DMS 273 treated with DMSO at 0.1 percent for 48 hours (cell line): ENCODE data around the gene FPR2.
"Not testable (repeated sequence)": the region's sequence is repeated elsewhere in the genome, so short reads cannot be mapped to it uniquely, and the experiment has no call there.

Source experiments
- DNase-seq: peaks from one replicate; lab custom pipeline; 2025; lab: John Stamatoyannopoulos, UW

FPR2 gene

DNA sequence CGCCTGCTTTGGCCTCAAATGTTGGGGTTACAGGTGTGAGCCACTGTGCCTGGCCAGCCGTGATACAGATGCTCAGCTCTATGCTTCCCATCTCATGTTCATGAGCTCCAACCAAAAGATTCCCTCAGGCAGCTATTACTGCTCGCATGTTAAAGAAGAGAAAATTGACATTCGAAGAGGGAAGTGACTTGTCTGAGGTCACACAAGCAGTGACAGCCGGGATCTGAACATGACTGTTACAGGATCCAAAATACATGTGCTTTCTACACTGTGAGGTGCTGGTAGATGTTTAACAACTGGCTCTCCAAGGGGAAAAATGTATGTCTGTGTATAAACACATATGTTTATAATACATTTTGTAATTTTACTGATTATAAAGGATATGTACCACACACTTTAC lies 20.6 kb upstream of the FPR2 start:
- DNase-seq: no peak

DNA sequence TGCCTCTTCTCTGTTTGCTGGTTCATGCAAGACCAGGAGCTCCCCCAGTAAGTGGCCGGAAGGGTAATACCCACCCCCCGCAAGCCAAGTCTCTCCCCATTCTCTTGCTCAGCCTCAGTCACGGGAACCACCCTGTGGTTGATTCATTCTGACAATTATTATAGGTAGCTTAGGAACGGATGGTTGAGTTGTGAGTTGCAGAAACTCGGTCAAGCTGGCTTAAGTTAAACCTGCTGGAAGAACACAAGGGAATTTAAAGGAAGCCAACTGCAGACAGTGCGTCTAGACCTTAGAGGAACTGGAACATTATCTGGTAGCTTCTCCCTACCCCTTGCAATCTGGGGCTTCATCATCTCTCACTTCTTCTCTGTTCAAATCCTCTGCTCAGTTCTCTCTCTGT lies 18.2 kb upstream of the FPR2 start:
- DNase-seq: no peak

DNA sequence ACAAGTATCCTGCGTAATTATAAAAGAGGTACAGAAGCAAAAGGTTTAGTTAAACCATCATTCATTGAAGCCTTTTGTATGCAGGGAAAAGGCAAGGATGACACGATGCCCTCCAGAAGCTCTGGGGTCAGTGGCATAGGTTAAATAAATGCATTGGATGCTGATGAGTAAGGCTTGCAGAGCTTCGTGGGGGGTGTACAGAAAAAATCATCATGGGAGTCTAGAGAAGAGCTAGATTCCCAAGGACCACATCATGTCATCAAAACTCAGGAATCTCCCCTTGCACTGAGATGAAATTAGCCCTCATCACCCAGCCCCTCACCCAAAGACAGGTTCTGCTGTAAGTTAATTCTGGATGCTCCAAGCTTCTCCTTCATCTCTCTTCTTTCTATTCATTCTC lies 17.6 kb upstream of the FPR2 start:
- DNase-seq: no peak

DNA sequence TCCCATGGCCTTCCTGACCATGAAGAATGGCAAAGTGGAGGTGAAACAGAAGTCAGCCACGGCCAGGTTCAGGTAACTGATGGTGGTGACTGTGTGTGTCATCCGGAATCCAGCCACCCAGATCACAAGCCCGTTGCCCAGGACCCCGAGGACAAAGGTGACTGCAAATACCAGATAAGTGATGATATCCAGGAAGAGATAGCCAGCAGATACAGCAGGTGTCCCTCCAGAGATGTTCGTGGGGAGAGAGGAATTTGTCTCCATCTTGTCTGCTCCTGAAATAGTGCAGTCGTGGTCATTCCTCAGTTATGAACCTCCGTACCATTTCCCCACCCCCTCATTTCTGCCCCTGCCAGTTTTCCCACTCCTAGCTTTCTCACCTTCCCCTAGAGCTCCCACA lies 14.2 kb upstream of the FPR2 start:
- DNase-seq: no peak

DNA sequence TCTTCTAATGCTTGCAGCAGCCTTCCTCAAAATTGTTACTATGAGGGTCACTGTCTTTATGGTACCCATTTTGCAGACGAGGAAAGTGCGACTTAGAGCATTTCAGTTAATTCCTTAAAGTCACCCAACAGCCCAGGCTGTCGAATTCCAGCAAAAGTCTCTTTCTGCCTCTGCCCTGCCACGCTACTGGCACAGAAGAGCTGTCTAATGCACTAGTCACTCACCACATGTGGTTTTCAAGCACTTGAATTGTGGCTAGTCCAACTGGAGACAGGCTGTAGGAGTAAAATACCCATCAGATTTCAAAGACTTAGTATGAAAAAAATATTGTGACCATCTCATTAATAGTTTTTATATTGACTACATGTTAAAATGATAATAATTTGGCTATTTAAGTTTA lies 11.0 kb upstream of the FPR2 start:
- no peak for DNase-seq

DNA sequence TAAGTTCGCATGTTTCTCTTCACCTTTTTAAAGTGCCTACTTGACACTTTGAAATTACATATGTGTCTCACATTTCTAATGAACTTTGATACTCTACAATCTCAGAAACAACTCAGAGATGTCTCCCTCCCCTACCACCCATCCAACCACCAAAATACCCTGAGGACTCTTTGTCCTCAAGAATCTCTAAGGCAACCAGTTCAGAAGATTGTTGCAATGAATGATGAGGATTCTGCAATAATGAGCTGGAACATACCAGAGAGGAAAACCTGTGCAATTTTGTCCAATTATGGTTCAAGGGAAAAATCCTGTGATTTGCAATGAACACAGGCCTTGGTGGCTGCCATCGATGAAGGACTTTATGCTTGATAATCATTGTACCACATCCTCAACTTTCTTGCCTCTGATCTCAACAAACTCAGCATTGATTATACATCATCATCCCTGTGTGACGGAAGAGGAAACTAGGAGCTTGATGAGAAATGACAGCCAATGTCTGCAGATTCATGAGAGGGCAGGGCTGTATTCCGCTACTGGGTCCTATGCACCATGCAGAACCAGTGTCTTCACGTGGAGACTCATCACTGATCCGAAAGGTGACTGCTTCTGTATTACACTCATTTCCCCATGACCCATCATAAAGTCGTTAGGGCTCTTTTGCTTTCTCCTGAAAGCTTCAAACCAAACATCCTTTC lies 10.4 kb upstream of the FPR2 start:
- DNase-seq: no peak

DNA sequence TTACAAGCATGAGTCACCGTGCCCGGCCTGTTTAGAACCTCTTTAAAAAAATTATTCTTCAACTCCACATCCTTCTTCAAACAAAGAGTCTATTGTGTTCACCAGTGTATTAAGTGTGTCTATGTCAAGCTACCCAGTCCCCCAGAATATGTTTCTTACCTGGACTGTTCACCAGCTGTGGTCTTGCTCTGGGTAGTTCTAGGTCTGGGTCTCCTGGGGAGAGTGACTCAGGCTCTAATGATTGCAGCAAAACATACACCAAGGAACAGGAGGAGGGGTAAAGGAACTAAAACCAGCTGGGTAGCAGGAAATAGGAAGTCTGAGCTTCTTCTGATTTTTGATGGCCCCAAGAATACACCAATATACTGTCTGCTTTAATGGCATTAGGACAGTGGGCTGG lies 9.3 kb upstream of the FPR2 start, which contains the start of gene FPR1:
Gene FPR1 (minus strand): TSS at position 224 of the 400 bp plus-strand sequence. CDS start 4,884 bp downstream, outside the sequence.
- no peak for DNase-seq

DNA sequence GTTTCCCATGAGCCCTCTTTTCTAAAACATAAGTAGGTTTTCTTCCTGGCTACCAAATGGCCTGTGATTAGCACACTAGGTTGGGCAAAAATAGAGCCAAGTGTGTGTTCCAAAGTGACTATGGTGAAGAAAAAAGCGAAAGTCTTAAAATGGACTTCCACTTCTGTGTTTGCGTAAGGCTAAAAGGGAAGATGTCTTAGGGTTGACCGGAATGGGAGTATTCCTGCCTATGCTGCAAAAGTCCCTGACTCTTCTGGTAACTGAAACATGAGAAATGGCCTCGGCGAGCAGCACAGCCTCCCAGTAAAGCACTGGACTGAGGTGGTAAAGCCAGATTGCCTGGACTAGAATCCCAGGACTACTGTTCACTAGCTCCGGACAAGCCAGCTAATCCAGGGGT lies 6.9 kb upstream of the FPR2 start:
- no peak for DNase-seq

DNA sequence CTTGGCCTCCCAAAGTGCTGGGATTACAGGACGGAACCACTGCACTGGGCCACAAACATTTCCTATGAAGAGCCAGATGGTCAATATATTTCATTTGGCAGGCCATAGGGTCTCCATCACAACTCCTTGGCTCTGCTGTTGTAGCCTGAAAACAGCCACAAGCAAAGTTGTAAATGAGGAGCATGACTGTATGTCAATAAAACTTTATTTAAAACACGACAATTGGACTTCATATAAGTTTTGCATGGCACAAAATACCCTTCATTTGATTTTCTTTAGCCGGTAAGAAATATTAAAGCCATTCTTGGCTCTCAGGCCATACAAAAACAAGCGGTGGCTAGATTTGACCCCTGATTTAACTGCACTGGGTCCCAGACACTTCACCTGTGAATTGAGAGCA lies 6.2 kb upstream of the FPR2 start:
- no peak for DNase-seq

DNA sequence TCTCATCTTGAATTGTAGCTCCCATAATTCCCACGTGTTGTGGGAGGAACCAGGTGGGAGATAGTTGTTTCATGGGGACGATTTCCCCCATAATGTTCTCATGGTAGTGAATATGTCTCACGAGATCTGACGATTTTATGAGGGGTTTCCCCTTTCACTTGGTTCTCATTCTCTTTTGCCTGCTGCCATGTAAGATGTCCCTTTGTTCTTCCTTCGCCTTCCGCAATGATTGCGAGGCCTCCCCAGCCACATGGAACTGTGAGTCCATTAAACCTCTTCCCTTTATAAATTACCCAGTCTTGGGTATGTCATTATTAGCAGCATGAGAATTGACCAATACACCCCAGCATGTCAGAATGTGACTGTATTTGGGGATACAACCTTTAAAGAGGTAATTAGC lies 5.4 kb upstream of the FPR2 start:
- no peak for DNase-seq

DNA sequence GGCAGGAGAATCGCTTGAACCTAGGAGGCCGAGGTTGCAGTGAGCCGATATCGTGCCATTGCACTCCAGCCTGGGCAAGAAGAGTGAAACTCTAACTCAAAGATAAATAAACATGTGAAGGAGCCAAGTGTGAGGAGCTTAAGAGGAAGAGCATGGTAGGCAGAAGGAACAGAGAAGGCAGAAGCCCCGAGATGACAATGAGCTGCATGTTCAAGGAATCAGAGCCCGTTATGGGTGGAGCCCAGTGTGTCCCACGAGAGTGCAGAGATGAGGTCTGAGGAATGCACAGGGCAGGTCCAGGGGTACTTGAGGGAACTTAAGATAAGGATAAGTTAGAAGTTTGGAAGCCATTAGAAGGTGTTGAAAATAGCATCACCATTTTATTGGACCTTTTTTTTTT lies 716 bp downstream of the FPR2 start:
- no peak for DNase-seq

DNA sequence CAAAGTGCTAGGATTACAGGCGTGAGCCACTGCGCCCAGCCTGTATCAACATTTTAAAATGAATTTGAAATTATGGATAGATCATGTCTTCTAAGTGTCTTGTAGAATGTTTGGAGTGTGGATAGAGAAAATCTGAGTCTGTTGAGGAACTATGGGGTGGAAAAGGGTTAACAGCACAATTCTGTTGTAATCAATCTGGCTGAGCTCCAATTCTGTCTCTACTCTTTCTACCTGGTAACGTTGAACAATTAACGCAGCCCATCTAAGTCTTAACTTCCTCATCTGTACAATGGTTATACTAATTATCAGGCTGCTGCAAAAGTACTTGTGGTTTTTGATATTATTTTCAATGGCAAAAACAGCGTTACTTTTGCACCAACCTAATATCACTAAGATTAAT lies 4.1 kb downstream of the FPR2 start:
- no peak for DNase-seq

DNA sequence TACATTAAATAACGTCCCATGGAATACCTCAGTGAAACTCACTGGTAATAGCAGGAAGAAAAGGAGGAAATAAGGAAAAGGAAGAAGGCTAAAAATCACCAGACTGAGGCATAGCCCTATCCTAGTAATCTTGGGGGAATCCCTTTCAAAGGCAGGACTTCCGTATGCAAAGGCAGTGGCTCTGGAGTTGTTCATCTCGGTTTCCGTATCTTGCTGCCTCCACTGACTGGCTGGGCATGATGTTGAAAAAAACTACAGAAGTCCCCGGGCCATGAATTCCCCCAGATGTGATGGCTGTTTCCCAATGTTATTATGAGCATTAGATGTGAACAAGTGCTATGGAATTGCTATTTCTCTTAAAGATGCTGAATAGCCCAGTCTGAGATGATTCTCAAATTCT lies 5.5 kb downstream of the FPR2 start:
- DNase-seq: no peak

DNA sequence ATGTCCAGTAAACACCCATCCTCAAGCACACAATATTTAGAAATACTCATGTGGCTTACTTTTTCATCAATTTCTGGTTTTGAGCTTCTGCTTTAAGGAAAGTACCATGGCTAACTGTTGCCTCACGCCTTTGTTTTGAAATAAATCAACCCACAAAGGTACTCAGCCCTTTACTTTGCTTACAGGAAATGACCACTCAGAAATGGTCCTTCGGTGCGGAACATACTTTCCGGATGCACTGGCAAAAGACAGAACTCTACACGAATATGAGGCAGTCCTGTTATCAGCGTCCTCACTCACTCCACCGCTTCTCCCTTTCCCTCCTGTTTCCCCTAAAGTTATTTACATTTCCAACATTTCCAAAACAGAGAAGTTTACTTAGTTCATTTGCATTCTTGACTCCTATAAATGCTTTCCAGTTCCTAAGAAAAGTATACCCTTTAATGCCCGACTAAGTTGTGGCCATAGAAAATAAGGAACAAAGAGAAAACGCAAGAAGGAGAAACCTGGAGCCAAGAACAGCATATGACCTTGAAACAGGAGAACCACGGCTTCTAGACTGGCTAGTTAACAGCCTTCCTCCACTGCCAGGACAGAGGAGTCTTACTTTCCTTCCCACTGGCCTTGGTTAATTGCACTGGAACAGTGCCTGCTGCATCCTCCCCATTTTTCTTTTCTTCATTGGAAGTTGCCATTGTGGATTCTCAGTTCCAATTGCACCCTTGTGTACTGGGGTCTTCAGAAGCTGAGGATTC lies 10.6 kb downstream of the FPR2 start:
- DNase-seq: no peak

DNA sequence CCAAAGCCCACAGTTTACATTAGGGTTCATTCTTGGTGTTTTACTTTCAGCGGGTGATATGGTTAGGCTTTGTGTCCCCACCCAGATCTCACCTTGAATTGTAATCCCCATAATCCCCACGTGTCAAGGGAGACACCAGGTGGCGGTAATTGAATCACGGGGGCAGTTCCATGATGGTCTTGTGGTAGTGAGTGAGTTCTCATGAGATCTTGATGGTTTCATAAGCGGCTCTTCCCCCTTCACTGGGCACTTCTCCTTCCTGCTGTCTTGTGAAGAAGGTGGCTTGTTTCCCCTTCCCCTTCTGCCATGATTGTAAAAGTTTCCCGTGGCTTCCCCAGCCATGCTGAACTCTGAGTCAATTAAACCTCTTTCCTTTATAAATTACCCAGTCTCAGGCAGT lies 12.0 kb downstream of the FPR2 start:
- no peak for DNase-seq

DNA sequence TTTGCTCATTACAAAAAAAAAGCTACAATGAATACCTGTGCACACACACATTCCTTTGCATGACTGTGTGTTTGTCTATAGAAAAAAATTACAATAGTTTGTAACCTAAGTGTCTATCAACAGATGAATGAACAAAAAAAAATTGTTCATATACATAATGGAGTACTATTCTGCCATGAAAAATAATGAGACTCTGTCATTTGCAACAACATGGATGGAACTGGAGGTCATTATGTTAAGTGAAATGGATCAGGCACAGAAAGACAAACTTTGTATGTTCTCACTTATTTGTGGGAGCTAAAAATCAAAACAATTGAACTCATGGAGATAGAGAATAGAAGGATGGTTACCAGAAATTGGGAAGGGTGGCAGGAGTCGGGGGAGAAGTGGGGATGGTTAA lies 15.6 kb downstream of the FPR2 start:
- DNase-seq: not testable (repeated sequence)

DNA sequence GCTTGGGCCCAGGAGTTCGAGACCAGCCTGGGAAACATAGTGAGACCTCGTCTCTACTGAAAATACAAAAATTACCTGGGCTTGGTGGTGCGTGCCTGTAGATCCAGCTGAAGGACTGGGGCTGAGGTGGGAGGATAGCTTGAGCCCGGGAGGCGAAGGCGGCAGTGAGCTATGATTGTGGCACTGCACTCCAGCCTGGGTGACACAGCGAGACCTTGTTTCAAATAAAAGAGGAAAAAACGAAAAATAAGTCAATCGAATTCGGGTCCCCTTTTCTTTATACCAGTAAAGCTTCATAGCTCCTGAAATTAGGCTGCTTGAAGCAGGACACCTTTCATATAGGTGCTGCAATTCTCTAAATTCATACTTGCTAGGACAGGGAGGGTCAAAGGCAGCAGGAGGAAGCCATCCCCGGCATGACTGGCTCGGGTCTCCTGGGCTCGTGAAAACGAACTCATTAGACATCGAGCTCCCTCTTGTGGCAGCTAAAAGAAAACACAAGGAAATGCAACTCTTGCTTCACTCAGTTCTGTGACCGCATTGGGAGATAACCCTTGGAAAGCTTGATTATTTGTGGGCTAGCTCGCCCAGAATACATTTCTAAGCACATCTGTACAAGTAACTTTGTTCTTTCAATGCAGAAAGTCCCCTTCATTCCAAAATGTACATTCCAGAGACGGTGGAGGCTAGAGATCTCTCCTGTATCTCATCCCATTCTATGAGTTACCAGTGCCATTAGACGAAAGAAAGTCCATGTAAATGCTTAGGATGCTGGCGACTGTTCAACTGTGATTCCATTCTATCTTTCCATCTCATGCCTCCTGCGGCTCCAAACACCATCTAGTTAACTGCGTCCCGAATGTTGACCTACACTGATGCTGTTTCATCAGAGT lies 16.8 kb downstream of the FPR2 start:
- DNase-seq: peak; percentile 9

DNA sequence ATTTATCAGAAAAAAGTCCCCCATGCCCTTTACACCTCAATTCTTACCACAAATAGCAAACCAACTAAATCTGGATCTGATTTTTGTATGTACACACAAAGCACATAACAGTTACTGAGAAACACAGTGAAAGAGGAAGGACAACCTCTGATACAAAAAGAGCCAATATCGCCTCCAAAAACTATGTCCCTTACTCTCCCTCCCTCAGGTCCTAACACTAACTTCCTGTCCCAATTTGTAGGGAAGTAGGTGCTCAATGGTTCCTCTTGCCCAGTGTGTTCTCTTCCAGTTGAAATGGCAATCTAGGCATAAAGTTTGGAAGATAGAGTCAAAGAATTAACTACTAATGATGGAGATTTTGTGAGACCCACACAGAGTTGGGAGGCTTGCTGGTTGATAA lies 18.2 kb downstream of the FPR2 start:
- DNase-seq: no peak

DNA sequence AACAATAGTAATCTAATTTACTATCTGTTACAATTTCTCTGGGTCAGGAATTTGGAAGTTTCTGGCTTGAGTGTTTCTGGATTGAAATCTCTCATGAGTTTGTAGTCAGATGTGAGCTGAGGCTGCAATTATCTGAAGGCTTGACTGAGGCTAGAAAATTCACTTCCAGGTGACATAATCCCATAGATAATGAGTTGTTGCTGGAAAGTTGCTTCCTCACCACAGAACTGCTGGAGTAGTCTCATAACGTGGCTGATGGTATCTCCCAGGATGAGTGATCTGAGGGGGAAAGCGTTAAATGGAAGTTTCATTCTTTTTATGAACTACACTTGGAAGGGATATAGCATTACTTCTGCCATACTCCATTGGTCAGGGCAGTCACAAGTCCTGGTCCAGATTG lies 18.7 kb downstream of the FPR2 start:
- no peak for DNase-seq

DNA sequence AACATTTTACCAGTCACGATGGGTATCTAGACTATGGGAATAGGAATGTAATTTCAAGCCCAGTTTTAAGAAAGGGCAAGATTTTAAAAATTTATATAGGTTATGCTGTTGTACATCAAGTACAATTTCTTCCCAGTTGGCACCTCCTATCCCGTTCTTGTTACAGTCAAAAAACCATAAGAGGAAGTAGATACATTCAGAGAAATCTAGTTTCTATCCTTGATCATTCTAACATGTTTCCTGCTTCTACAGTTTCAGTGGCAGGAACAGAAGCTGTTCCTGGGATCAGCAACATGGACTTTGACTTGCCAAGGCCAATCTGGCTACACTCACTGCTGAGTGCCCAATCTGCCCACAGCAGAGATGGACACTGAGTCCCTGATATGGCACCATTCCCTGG lies 19.3 kb downstream of the FPR2 start:
- no peak for DNase-seq

DNA sequence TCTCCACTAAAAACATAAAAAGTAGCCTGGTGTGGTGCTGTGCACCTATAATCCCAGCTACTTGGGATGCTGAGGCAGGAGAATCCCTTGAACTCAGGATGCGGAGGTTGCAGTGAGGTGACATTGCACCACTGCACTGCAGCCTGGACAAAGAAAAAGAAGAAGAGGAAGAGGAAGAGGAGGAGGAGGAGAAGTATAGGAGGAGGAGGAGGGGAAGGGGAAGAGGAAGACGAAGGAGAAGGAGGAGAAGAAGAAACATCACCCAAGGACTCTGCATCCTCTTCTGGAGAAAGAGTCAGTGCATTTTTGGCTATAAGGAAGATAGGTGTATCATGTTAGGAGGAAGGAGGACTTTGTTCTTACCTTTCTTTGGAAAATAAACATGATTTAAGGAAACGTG lies 21.0 kb downstream of the FPR2 start:
- DNase-seq: no peak

DNA sequence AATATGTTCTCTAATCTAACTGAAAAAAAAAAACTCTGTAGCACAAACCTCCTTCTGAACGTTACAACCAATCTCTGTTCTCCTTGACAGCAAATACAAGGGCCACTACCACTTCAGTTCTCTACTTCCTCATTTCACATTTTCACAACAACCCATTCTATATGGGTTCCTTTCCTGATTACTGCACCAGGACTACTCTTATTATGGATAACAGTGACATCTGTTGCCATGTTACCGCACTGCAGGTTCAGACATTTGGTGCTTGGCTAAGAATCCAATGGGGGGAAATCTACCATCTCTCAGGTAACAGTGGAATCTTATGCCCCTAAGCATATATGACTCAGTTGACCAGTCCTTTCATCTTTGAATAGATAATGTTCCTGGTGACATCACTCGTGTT lies 22.4 kb downstream of the FPR2 start:
- no peak for DNase-seq
